ENCODE measurements around the gene SLMAP.

Gene SLMAP

DNA sequence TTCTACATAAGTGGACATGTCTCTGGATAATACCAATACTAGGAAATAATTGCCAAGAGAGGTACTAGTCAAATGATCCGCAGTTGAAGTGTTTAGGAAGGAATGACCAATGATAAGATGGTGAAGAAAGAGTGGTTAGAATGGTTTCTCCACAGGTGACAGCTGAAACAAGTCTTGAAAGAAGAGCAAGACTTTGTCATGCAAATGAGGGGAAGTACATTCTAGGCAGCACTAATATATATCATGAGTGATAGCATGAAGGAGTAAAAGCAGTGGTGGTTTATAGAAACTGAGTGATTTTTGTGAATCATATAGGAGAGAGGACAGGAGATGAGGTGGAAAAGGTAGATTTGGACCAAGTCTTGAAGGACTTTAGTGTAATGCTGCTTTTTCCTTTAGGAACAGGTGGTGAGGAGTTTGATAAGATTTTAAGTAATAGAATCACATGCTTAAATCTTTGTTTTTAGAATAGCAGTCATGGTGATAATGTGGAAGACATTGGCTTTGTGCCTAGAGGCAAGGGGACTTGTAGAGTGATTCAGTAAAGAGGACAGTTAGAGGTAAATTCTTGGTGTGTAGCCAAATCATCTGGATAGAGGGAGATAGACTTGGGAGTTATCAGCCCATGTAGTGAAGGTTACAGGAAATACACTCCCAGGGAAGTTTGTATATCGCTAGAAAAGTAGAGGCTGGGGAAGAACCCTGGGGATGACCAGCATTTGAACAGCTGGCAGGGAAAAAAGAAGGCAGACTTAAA, 31.9 kb downstream of the SLMAP start:
- Histone ChIP-seq H3K27me3 (ENCODE audit: insufficient read depth, low read length, poor library complexity) (no peaks in the 10 kb centered on the region), H3K9me3 (ENCODE audit: insufficient read depth, low read length, severe bottlenecking) (no peaks in the 10 kb centered on the region), H3K79me2 (ENCODE audit: insufficient read depth, low read length) (peaks cover 94% of the 10 kb centered on the region), H3K4me3 (ENCODE audit: low read depth in 1 of 2, low read length in 2 of 2) (no peak overlapping the region), H2AFZ (ENCODE audit: low read depth, low read length) (no peak overlapping the region), H3K4me1 (ENCODE audit: insufficient read depth, low read length) (no peaks in the 10 kb centered on the region), H3K36me3 (ENCODE audit: insufficient read depth, low read length) (no peaks in the 10 kb centered on the region; the same call in 1 of the 2 replicates), H3K27ac (ENCODE audit: low read length) (no peak overlapping the region), H4K20me1 (ENCODE audit: insufficient read depth, low read length) (peaks cover 54% of the 10 kb centered on the region), H3K9ac (ENCODE audit: low read depth, low read length) (no peak overlapping the region), H3K4me2 (ENCODE audit: insufficient read depth, low read length) (no peak overlapping the region)
- no peak for DNase-seq
- no peak for TF ChIP-seq EZH2 (IDR thresholded peaks at IDR 0.05; ENCODE audit: borderline replicate concordance, low read depth, low read length, severe bottlenecking)
- TF ChIP-seq, protein P1, sequence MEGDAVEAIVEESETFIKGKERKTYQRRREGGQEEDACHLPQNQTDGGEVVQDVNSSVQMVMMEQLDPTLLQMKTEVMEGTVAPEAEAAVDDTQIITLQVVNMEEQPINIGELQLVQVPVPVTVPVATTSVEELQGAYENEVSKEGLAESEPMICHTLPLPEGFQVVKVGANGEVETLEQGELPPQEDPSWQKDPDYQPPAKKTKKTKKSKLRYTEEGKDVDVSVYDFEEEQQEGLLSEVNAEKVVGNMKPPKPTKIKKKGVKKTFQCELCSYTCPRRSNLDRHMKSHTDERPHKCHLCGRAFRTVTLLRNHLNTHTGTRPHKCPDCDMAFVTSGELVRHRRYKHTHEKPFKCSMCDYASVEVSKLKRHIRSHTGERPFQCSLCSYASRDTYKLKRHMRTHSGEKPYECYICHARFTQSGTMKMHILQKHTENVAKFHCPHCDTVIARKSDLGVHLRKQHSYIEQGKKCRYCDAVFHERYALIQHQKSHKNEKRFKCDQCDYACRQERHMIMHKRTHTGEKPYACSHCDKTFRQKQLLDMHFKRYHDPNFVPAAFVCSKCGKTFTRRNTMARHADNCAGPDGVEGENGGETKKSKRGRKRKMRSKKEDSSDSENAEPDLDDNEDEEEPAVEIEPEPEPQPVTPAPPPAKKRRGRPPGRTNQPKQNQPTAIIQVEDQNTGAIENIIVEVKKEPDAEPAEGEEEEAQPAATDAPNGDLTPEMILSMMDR (IDR thresholded peaks at IDR 0.05; ENCODE audit: borderline replicate concordance, extremely low read depth, low read length, poor library complexity, severe bottlenecking), result no peak
- ATAC-seq (ENCODE audit: insufficient read depth, low read depth), result no peak

DNA sequence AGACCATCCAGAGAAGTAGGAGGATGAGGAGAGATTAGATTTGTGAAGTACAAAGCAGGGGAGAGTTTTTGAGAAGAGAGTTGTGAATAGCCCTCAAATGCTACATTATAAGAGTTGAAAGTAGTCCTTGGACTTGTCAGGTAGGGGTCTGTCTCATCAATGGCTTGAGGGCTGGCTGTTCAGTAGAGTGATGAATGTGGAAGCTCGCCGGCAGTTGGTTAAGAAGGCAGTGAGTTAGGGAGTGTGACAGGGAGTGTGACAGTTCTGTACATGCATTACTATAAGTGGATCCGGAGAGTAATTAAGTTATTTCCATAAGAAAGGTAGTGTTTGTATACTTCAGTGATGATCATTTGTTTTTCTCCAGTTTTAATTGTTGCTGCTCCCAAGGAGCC, 32.5 kb downstream of the SLMAP start:
- TF ChIP-seq, protein P1 (IDR thresholded peaks at IDR 0.05; ENCODE audit: borderline replicate concordance, extremely low read depth, low read length, poor library complexity, severe bottlenecking), result no peak
- no peak for TF ChIP-seq EZH2 (IDR thresholded peaks at IDR 0.05; ENCODE audit: borderline replicate concordance, low read depth, low read length, severe bottlenecking)
- Histone ChIP-seq H3K4me1 (ENCODE audit: insufficient read depth, low read length) (no peaks in the 10 kb centered on the region), H3K4me2 (ENCODE audit: insufficient read depth, low read length) (no peak overlapping the region), H3K9ac (ENCODE audit: low read depth, low read length) (no peak overlapping the region), H3K27ac (ENCODE audit: low read length) (no peak overlapping the region), H3K4me3 (ENCODE audit: low read depth in 1 of 2, low read length in 2 of 2) (no peak overlapping the region), H2AFZ (ENCODE audit: low read depth, low read length) (no peak overlapping the region), H3K36me3 (ENCODE audit: insufficient read depth, low read length) (no peaks in the 10 kb centered on the region; the same call in 1 of the 2 replicates), H3K79me2 (ENCODE audit: insufficient read depth, low read length) (peaks cover 93% of the 10 kb centered on the region), H4K20me1 (ENCODE audit: insufficient read depth, low read length) (peaks cover 49% of the 10 kb centered on the region), H3K27me3 (ENCODE audit: insufficient read depth, low read length, poor library complexity) (no peaks in the 10 kb centered on the region), H3K9me3 (ENCODE audit: insufficient read depth, low read length, severe bottlenecking) (no peaks in the 10 kb centered on the region)
- no peak for ATAC-seq (ENCODE audit: insufficient read depth, low read depth)
- DNase-seq, result no peak

DNA sequence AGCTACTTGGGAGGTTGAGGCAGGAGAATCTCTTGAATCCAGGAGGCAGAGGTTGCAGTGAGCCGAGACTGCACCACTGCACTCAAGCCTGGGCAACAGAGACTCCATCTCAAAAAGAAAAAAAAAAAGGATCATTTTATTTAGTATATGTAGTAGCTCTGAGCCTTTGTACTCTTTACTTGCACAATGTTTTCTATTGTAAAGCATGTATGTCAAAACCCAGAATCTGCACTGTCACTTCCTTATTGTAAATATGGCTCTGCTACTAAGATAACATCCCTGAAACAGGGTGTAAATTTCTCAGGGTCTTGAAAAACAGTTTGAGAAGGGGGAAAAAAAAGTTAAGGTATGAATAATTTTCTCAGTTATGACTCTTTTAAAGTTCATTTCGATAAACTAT, 35.1 kb downstream of the SLMAP start:
- no peak overlapping the region for H3K9ac ChIP-seq (ENCODE audit: low read depth, low read length)
- H3K4me2 ChIP-seq (ENCODE audit: insufficient read depth, low read length), result no peak overlapping the region
- H3K36me3 ChIP-seq (ENCODE audit: insufficient read depth, low read length), result no peaks in the 10 kb centered on the region
- DNase-seq, result no peak
- ATAC-seq (ENCODE audit: insufficient read depth, low read depth), result no peak
- no peaks in the 10 kb centered on the region for H3K9me3 ChIP-seq (ENCODE audit: insufficient read depth, low read length, severe bottlenecking)
- no peak overlapping the region for H3K4me3 ChIP-seq (ENCODE audit: low read depth in 1 of 2, low read length in 2 of 2)
- peaks cover 92% of the 10 kb centered on the region for H3K79me2 ChIP-seq (ENCODE audit: insufficient read depth, low read length)
- no peaks in the 10 kb centered on the region for H3K4me1 ChIP-seq (ENCODE audit: insufficient read depth, low read length)
- H3K27me3 ChIP-seq (ENCODE audit: insufficient read depth, low read length, poor library complexity), result no peaks in the 10 kb centered on the region
- peaks cover 46% of the 10 kb centered on the region for H4K20me1 ChIP-seq (ENCODE audit: insufficient read depth, low read length)
- no peak overlapping the region for H2AFZ ChIP-seq (ENCODE audit: low read depth, low read length)
- TF ChIP-seq, protein P1 (IDR thresholded peaks at IDR 0.05; ENCODE audit: borderline replicate concordance, extremely low read depth, low read length, poor library complexity, severe bottlenecking), result no peak
- no peak for TF ChIP-seq EZH2 (IDR thresholded peaks at IDR 0.05; ENCODE audit: borderline replicate concordance, low read depth, low read length, severe bottlenecking)
- no peak overlapping the region for H3K27ac ChIP-seq (ENCODE audit: low read length)
